GM23338 (cell line): ENCODE measurements around the gene ANKMY2. TPM values are rescaled to one million over a fixed set of nuclear protein-coding genes. Genes with fewer than 3 reads are reported as not detected.

Experiments
- ATAC-seq: fragments of 200-7000 bp; cut with Tn5 transposase; 3 replicates; pipeline ENCODE4 v1.9.1; 2020
- DNase-seq: peaks from one replicate; pipeline ENCODE4 v3.0.0-alpha.2; 2015; ENCODE audit warnings: low spot score
- H2AFZ ChIP-seq: fragments of 200-600 bp; sonication (generic); 2 replicates; pipeline ENCODE4 v1.8.0; 2016; ENCODE audit warnings: antibody characterized with exemption, mild to moderate bottlenecking, moderate library complexity
- H3F3A ChIP-seq: fragments of 200-600 bp; sonication (generic); replicated peaks from 2 replicates; pipeline ENCODE4 v1.8.0; 2017; ENCODE audit warnings: antibody characterized with exemption, mixed run types, low read depth
- H3K27ac ChIP-seq: fragments of 200-600 bp; sonication (generic); 2 replicates; pipeline ENCODE4 v1.6.1; 2016; ENCODE audit warnings: low read depth
- H3K27me3 ChIP-seq: fragments of 200-600 bp; sonication (generic); 2 replicates; pipeline ENCODE4 v1.8.0; 2016; ENCODE audit warnings: mild to moderate bottlenecking, mixed run types, moderate library complexity; ENCODE audit not compliant: insufficient read depth
- H3K36me3 ChIP-seq: fragments of 200-600 bp; sonication (generic); 2 replicates; pipeline ENCODE4 v1.8.0; 2016; ENCODE audit warnings: mild to moderate bottlenecking; ENCODE audit not compliant: insufficient read depth
- H3K4me1 ChIP-seq: fragments of 200-600 bp; sonication (generic); 2 replicates; pipeline ENCODE4 v1.8.0; 2016; ENCODE audit warnings: mild to moderate bottlenecking, moderate library complexity; ENCODE audit not compliant: insufficient read depth
- H3K4me2 ChIP-seq: fragments of 200-600 bp; sonication (generic); 2 replicates; pipeline ENCODE4 v1.7.1; 2017; ENCODE audit warnings: mixed run types
- H3K4me3 ChIP-seq: fragments of 200-600 bp; sonication (generic); 2 replicates; pipeline ENCODE4 v1.6.1; 2016; ENCODE audit warnings: mixed run types
- H3K79me2 ChIP-seq: fragments of 200-600 bp; sonication (generic); replicated peaks from 2 replicates; pipeline ENCODE4 v1.8.0; 2017; ENCODE audit warnings: mild to moderate bottlenecking; ENCODE audit not compliant: insufficient read depth
- H3K9me2 ChIP-seq: fragments of 200-600 bp; sonication (generic); 2 replicates; pipeline ENCODE4 v1.8.0; 2017; ENCODE audit not compliant: insufficient read depth
- H4K20me1 ChIP-seq: fragments of 200-600 bp; sonication (generic); replicated peaks from 2 replicates; pipeline ENCODE4 v1.8.0; 2017; ENCODE audit warnings: mild to moderate bottlenecking; ENCODE audit not compliant: insufficient read depth
- H3K27ac Mint-ChIP-seq: 2 replicates; pipeline ENCODE4 v1.8.0; 2020; ENCODE audit warnings: inconsistent platforms, mild to moderate bottlenecking, moderate library complexity, mixed read lengths
- H3K27me3 Mint-ChIP-seq: 3 replicates; pipeline ENCODE4 v1.8.0; 2022; ENCODE audit warnings: low read depth, mild to moderate bottlenecking, moderate library complexity, mixed read lengths, inconsistent platforms; ENCODE audit not compliant: insufficient read depth, poor library complexity
- H3K36me3 Mint-ChIP-seq: 3 replicates; pipeline ENCODE4 v1.8.0; 2021; ENCODE audit warnings: low read depth, mild to moderate bottlenecking, inconsistent platforms, moderate library complexity, mixed read lengths
- H3K4me1 Mint-ChIP-seq: 3 replicates; pipeline ENCODE4 v1.8.0; 2020; ENCODE audit warnings: mild to moderate bottlenecking, inconsistent platforms, mixed read lengths
- H3K4me3 Mint-ChIP-seq: 3 replicates; pipeline ENCODE4 v1.8.0; 2021; ENCODE audit warnings: moderate library complexity, mild to moderate bottlenecking, inconsistent platforms, mixed read lengths
- H3K9me3 Mint-ChIP-seq: 3 replicates; pipeline ENCODE4 v1.8.0; 2020; ENCODE audit warnings: moderate library complexity, mild to moderate bottlenecking, inconsistent platforms, mixed read lengths
- CREB1 ChIP-seq: fragments of 250-450 bp; sonication (Bioruptor Pico); IDR thresholded peaks from 2 replicates; pipeline ENCODE4 v1.5.0; 2020; ENCODE audit warnings: low read depth, mild to moderate bottlenecking, moderate library complexity
- ETS1 ChIP-seq: IDR thresholded peaks from 2 replicates; pipeline ENCODE4 v1.6.1; 2016; ENCODE audit warnings: antibody characterized with exemption
- EZH2 ChIP-seq: fragments of 200-600 bp; sonication (generic); IDR thresholded peaks from one replicate; pipeline ENCODE4 v1.8.0; 2017; ENCODE audit warnings: antibody characterized with exemption, mild to moderate bottlenecking, low read depth; ENCODE audit not compliant: unreplicated experiment
- EZH2phosphoT487 ChIP-seq: fragments of 200-600 bp; sonication (generic); IDR thresholded peaks from one replicate; pipeline ENCODE4 v1.8.1; 2018; ENCODE audit warnings: antibody characterized with exemption; ENCODE audit not compliant: unreplicated experiment
- JUNB ChIP-seq: IDR thresholded peaks from one replicate; pipeline ENCODE4 v1.6.1; 2016; ENCODE audit warnings: antibody characterized with exemption; ENCODE audit not compliant: unreplicated experiment
- NANOG ChIP-seq: IDR thresholded peaks from 2 replicates; pipeline ENCODE4 v1.6.1; 2016; ENCODE audit warnings: antibody characterized with exemption, borderline replicate concordance
- POLR2AphosphoS5 ChIP-seq: IDR thresholded peaks from 2 replicates; pipeline ENCODE4 v1.6.1; 2016; ENCODE audit warnings: antibody characterized with exemption, low read depth
- REST ChIP-seq: IDR thresholded peaks from one replicate; pipeline ENCODE4 v1.6.1; 2018; ENCODE audit warnings: antibody characterized with exemption; ENCODE audit not compliant: unreplicated experiment
- STAT1 ChIP-seq: IDR thresholded peaks from one replicate; pipeline ENCODE4 v1.6.1; 2016; ENCODE audit warnings: antibody characterized with exemption; ENCODE audit not compliant: unreplicated experiment
- ZNF114 ChIP-seq: fragments of 250-450 bp; sonication (Bioruptor Pico); IDR thresholded peaks from 2 replicates; pipeline ENCODE4 v1.5.0; 2020; ENCODE audit warnings: mild to moderate bottlenecking, moderate library complexity
- ZNF331 ChIP-seq: fragments of 250-450 bp; sonication (Bioruptor Pico); IDR thresholded peaks from 2 replicates; pipeline ENCODE4 v1.5.0; 2020; ENCODE audit warnings: low read depth, mild to moderate bottlenecking, moderate library complexity
- ZNF462 ChIP-seq: fragments of 250-450 bp; sonication (Bioruptor Pico); IDR thresholded peaks from 2 replicates; pipeline ENCODE4 v1.5.0; 2020; ENCODE audit warnings: mild to moderate bottlenecking, moderate library complexity
- long read RNA-seq: library from polyadenylated mRNA; unstranded; transcript quantifications from one replicate; pipeline ENCODE4 v2.0.0, GENCODE V29; 2020; ENCODE audit not compliant: unreplicated experiment
- polyA plus RNA-seq: library from polyadenylated mRNA; unstranded; fragments of >200 nt; fragmentation: Nextera tagmentation; extraction: Ambion mirVana; gene quantifications from 2 replicates; pipeline ENCODE4 v1.2.1, GENCODE V29; 2016
- total RNA-seq: library from RNA; depleted of rRNA; stranded (reverse); fragments of >200 nt; shearing (Covaris generic); gene quantifications from 2 replicates; pipeline ENCODE4 v1.2.3, GENCODE V29; 2014; rRNA removed

Gene ANKMY2
- 9.2 and 9.5 TPM in 2 replicates for total RNA-seq
- 3.1 and 4.4 TPM in 2 replicates for polyA plus RNA-seq
- long read RNA-seq, transcript ANKMY2-201 (10 exons, 2,555 nt): major isoform, 14 of 16 reads
- long read RNA-seq, partial matches to known transcripts: 0 of 16 reads
- long read RNA-seq, other reads (novel, unspliced or antisense): 2 of 16 reads

GRCh38 chr7:16645593-16646471, at the start of gene ANKMY2, which contains the start of gene BZW2:
Gene ANKMY2, minus strand, starts transcription at chr7:16645754. Its CDS starts 181 bp downstream, at chr7:16645573.
Gene BZW2, plus strand, starts transcription at chr7:16646181. Its CDS starts 19,263 bp downstream, at chr7:16665444.
- Histone ChIP-seq H3K79me2 (peaks cover 48% of the 10 kb centered on the region), H3K27me3 (peaks cover 10% of the 10 kb centered on the region), H2AFZ (peak within 1 kb of the TSS; percentile 98), H3K36me3 (no peaks in the 10 kb centered on the region), H4K20me1 (peaks cover 37% of the 10 kb centered on the region), H3K27ac (peak within 1 kb of the TSS; percentile 86; the same call in 1 of the 2 replicates), H3K4me2 (peak within 1 kb of the TSS; percentile 90), H3K9me2 (no peaks in the 10 kb centered on the region), H3K4me3 (peak within 1 kb of the TSS; percentile 88), H3F3A (no peaks in the 10 kb centered on the region), H3K4me1 (peaks cover 29% of the 10 kb centered on the region)
- no peaks in the 10 kb centered on the region; the same call in 2 of the 3 replicates for H3K36me3 Mint-ChIP-seq
- H3K9me3 Mint-ChIP-seq: no peaks in the 10 kb centered on the region
- peak within 1 kb of the TSS; percentile 98 for H3K4me3 Mint-ChIP-seq
- DNase-seq (peak; percentile 96), ATAC-seq (peak; percentile 90)
- H3K27ac Mint-ChIP-seq: peak within 1 kb of the TSS; percentile 100
- TF ChIP-seq EZH2phosphoT487 (no peak), ETS1 (no peak), JUNB (no peak), ZNF114 (CRISPR knock-in tag) (no peak), REST (peak; percentile 32), NANOG (no peak), CREB1 (CRISPR knock-in tag) (peak; percentile 32; the same call in 1 of the 2 replicates), ZNF462 (CRISPR knock-in tag) (no peak), STAT1 (no peak), POLR2AphosphoS5 (peak; percentile 98), EZH2 (no peak), ZNF331 (CRISPR knock-in tag) (no peak)
- H3K27me3 Mint-ChIP-seq: peaks cover 12% of the 10 kb centered on the region
- H3K4me1 Mint-ChIP-seq: peaks cover 44% of the 10 kb centered on the region
